OCI-LY1 (cell line): ENCODE data around the gene DHRS9.
"Not testable (repeated sequence)": the region's sequence is repeated elsewhere in the genome, so short reads cannot be mapped to it uniquely, and the experiment has no call there.

Experiments used
- H2AFZ ChIP-seq: fragments of 200-600 bp; sonication (generic), shearing (Covaris generic); 2 replicates; pipeline ENCODE4 v1.6.0; 2014; ENCODE audit warnings: antibody characterized with exemption, mild to moderate bottlenecking, low read length
- H3F3A ChIP-seq: fragments of 200-600 bp; sonication (generic), shearing (Covaris generic); 2 replicates; pipeline ENCODE4 v1.6.0; 2014; ENCODE audit warnings: mild to moderate bottlenecking, antibody characterized with exemption, low read length, moderate library complexity; ENCODE audit not compliant: insufficient read depth
- H3K27ac ChIP-seq: fragments of 200-600 bp; sonication (generic); 2 replicates; pipeline ENCODE4 v1.5.1; 2014; ENCODE audit warnings: low read length, mixed run types, mild to moderate bottlenecking, low read depth; ENCODE audit not compliant: poor library complexity, severe bottlenecking
- H3K27me3 ChIP-seq: fragments of 200-600 bp; sonication (generic); 2 replicates; pipeline ENCODE4 v1.6.0; 2014; ENCODE audit warnings: antibody characterized with exemption, mild to moderate bottlenecking, low read length, moderate library complexity; ENCODE audit not compliant: insufficient read depth
- H3K36me3 ChIP-seq: fragments of 200-600 bp; sonication (generic); 2 replicates; pipeline ENCODE4 v1.6.1; 2014; ENCODE audit warnings: mild to moderate bottlenecking, antibody characterized with exemption, low read length, moderate library complexity, mixed read lengths; ENCODE audit not compliant: insufficient read depth
- H3K4me1 ChIP-seq: fragments of 200-600 bp; sonication (generic); 2 replicates; pipeline ENCODE4 v1.5.1; 2014; ENCODE audit warnings: mild to moderate bottlenecking, low read length, moderate library complexity; ENCODE audit not compliant: insufficient read depth, severe bottlenecking
- H3K4me2 ChIP-seq: fragments of 200-600 bp; sonication (generic), shearing (Covaris generic); 2 replicates; pipeline ENCODE4 v1.6.1; 2014; ENCODE audit warnings: low read length
- H3K4me3 ChIP-seq: fragments of 200-600 bp; sonication (generic); 2 replicates; pipeline ENCODE4 v1.5.1; 2014; ENCODE audit warnings: low read length, low read depth, mild to moderate bottlenecking, mixed read lengths; ENCODE audit not compliant: poor library complexity, severe bottlenecking
- H3K79me2 ChIP-seq: fragments of 200-600 bp; shearing (Covaris generic); 2 replicates; pipeline ENCODE4 v1.6.1; 2016; ENCODE audit warnings: mixed run types, low read length, mixed read lengths; ENCODE audit not compliant: insufficient read depth
- H3K9ac ChIP-seq: fragments of 200-600 bp; sonication (generic), shearing (Covaris generic); 2 replicates; pipeline ENCODE4 v1.6.1; 2014; ENCODE audit warnings: mild to moderate bottlenecking, low read length, mixed read lengths
- H3K9me2 ChIP-seq: fragments of 200-600 bp; sonication (generic), shearing (Covaris generic); 2 replicates; pipeline ENCODE4 v1.6.1; 2014; ENCODE audit warnings: low read depth, mild to moderate bottlenecking, low read length, mixed read lengths
- H3K9me3 ChIP-seq: fragments of 200-600 bp; shearing (Covaris generic); 2 replicates; pipeline ENCODE4 v1.6.1; 2014; ENCODE audit warnings: low read length, mixed read lengths
- H4K20me1 ChIP-seq: fragments of 200-600 bp; sonication (generic), shearing (Covaris generic); 2 replicates; pipeline ENCODE4 v1.6.0; 2016; ENCODE audit warnings: mild to moderate bottlenecking, low read length; ENCODE audit not compliant: insufficient read depth
- CTCF ChIP-seq: fragments of 200-600 bp; sonication (generic), shearing (Covaris generic); IDR thresholded peaks from 2 replicates; pipeline ENCODE4 v1.5.1; 2017; ENCODE audit warnings: mild to moderate bottlenecking, antibody characterized with exemption, low read length, moderate library complexity, mixed read lengths
- EZH2 ChIP-seq: fragments of 200-600 bp; sonication (generic), shearing (Covaris generic); IDR thresholded peaks from 2 replicates; pipeline ENCODE4 v1.8.0; 2017; ENCODE audit warnings: borderline replicate concordance, mixed run types, mild to moderate bottlenecking, antibody characterized with exemption, low read length, moderate library complexity, mixed read lengths

The DHRS9 gene

GRCh38 chr2:169047256-169048250 is 21.8 kb upstream of the DHRS9 start:
- no peaks in the 10 kb centered on the region for H3K27me3 ChIP-seq
- no peaks in the 10 kb centered on the region for H4K20me1 ChIP-seq
- no peak overlapping the region for H3K4me3 ChIP-seq
- H3K79me2 ChIP-seq: no peaks in the 10 kb centered on the region
- no peaks in the 10 kb centered on the region for H3K4me1 ChIP-seq
- H3K9me3 ChIP-seq: no peaks in the 10 kb centered on the region
- H3K27ac ChIP-seq: no peak overlapping the region
- H3F3A ChIP-seq: no peaks in the 10 kb centered on the region
- no peak overlapping the region for H3K9ac ChIP-seq
- no peak for TF ChIP-seq EZH2
- H3K4me2 ChIP-seq: no peak overlapping the region
- H3K9me2 ChIP-seq: no peaks in the 10 kb centered on the region
- H2AFZ ChIP-seq: no peak overlapping the region
- no peaks in the 10 kb centered on the region for H3K36me3 ChIP-seq

- Histone ChIP-seq H3K9me2 (no peaks in the 10 kb centered on the region), H2AFZ (no peak overlapping the region), H4K20me1 (no peaks in the 10 kb centered on the region), H3K79me2 (no peaks in the 10 kb centered on the region), H3K4me3 (no peak overlapping the region), H3K36me3 (no peaks in the 10 kb centered on the region), H3K27me3 (no peaks in the 10 kb centered on the region), H3K9ac (no peak overlapping the region), H3F3A (no peaks in the 10 kb centered on the region), H3K4me1 (no peaks in the 10 kb centered on the region), H3K9me3 (no peaks in the 10 kb centered on the region), H3K4me2 (no peak overlapping the region), H3K27ac (no peak overlapping the region)
- TF ChIP-seq EZH2 (no peak), CTCF (no peak)
Observed at GRCh38 chr2:169049142-169049541, 20.2 kb upstream of the DHRS9 start.

- Histone ChIP-seq H2AFZ (no peak overlapping the region), H3F3A (no peaks in the 10 kb centered on the region), H3K79me2 (no peaks in the 10 kb centered on the region), H3K9me3 (no peaks in the 10 kb centered on the region), H3K4me2 (no peak overlapping the region), H3K9ac (no peak overlapping the region), H3K9me2 (no peaks in the 10 kb centered on the region), H4K20me1 (no peaks in the 10 kb centered on the region), H3K4me1 (no peaks in the 10 kb centered on the region), H3K4me3 (no peak overlapping the region), H3K27ac (no peak overlapping the region), H3K27me3 (no peaks in the 10 kb centered on the region), H3K36me3 (no peaks in the 10 kb centered on the region)
- no peak for TF ChIP-seq CTCF
- no peak for TF ChIP-seq EZH2
Observed at GRCh38 chr2:169050476-169051240, 18.7 kb upstream of the DHRS9 start.

GRCh38 chr2:169054575-169054974 is 14.8 kb upstream of the DHRS9 start:
- H3K36me3 ChIP-seq, H3K4me3 ChIP-seq, H3F3A ChIP-seq, H3K79me2 ChIP-seq, H3K9me3 ChIP-seq, H3K4me2 ChIP-seq, H2AFZ ChIP-seq, H3K9ac ChIP-seq, H3K27ac ChIP-seq, H3K4me1 ChIP-seq, H3K9me2 ChIP-seq, H4K20me1 ChIP-seq, H3K27me3 ChIP-seq: not testable (repeated sequence)

- not testable (repeated sequence) for H3K27ac ChIP-seq, H4K20me1 ChIP-seq, H3K9me2 ChIP-seq, H3K27me3 ChIP-seq, H2AFZ ChIP-seq, H3K79me2 ChIP-seq, H3K9me3 ChIP-seq, H3K4me1 ChIP-seq, H3K9ac ChIP-seq, H3F3A ChIP-seq, H3K4me3 ChIP-seq, H3K4me2 ChIP-seq, H3K36me3 ChIP-seq
Observed at GRCh38 chr2:169064199-169064598, 5.2 kb upstream of the DHRS9 start.
